HG03354 (cell line): ENCODE measurements around the gene SPATA9.
A peak's percentile ranks its signal among the peaks of the same experiment; 100 is the strongest.

Experiments
- ATAC-seq: cut with Tn5 transposase; IDR thresholded peaks from one replicate; pipeline ENCODE4 v1.9.1; 2021; ENCODE audit warnings: mild to moderate bottlenecking; ENCODE audit not compliant: unreplicated experiment, poor library complexity, severe bottlenecking

SPATA9 gene, protein sequence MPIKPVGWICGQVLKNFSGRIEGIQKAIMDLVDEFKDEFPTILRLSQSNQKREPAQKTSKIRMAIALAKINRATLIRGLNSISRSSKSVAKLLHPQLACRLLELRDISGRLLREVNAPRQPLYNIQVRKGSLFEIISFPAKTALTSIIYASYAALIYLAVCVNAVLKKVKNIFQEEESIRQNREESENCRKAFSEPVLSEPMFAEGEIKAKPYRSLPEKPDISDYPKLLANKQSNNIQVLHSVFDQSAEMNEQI

DNA sequence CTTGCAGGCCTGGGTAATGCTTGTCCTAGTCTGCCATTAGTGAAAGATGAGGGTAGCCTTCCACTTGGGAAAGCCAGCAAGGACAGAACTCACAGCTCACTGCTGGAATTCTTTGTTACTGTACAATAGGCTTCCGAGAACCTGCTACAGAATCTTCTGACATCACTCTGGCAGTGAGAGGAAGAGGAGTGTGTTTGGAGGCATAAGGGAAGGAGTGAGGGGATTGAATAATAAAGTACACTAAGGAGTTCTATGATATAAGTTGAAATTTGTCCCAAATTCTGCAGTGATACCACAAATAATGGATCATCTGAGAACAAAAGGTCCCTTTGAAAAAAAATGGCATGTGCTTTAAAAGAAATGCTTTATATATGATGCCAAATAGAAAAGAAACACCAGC, at the start of gene SPATA9:
SPATA9 (minus strand) TSS at position 101 of the 400 bp plus-strand sequence. CDS start 137 bp downstream, outside the sequence.
- ATAC-seq: no peak

DNA sequence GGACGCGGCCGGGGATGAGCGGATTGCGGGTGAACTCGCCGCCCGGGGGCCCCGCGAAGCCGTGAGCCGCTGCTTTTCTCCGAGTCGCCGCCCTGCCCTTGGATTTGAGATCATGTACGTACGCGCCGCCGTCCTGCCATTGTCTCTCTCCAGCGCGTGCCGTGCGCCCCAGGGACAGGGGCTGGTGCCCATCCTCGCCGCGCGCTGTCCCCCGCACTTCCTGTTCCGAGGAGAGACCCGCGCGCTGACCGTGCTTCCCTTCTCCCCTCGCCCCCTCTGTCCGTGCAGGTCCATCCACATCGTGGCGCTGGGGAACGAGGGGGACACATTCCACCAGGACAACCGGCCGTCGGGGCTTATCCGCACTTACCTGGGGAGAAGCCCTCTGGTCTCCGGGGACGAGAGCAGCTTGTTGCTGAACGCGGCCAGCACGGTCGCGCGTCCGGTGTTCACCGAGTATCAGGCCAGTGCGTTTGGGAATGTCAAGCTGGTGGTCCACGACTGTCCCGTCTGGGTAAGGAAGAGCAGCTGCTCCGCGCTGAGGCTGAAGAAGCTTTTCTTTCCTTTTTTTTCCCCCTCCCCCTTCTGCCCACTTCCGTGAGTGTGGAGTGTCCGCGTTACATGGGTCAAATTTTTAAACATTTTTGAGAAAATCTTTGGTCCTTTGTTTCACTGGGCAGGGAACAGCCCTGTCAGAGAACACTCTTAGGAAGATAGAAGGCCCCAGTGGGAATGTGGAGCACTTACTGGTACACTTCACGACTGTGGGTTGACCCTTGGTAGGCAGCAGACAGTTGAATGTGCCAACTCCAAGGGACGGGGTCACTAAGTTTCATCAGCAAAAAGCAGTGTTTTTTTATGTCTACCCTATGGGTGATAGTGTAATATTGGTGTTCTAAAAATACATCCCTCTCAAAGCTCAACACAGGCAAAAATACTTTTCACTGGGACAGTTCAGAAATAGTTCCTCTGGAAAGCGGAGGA, 49.1 kb upstream of the SPATA9 start:
- peak; percentile 40 for ATAC-seq

DNA sequence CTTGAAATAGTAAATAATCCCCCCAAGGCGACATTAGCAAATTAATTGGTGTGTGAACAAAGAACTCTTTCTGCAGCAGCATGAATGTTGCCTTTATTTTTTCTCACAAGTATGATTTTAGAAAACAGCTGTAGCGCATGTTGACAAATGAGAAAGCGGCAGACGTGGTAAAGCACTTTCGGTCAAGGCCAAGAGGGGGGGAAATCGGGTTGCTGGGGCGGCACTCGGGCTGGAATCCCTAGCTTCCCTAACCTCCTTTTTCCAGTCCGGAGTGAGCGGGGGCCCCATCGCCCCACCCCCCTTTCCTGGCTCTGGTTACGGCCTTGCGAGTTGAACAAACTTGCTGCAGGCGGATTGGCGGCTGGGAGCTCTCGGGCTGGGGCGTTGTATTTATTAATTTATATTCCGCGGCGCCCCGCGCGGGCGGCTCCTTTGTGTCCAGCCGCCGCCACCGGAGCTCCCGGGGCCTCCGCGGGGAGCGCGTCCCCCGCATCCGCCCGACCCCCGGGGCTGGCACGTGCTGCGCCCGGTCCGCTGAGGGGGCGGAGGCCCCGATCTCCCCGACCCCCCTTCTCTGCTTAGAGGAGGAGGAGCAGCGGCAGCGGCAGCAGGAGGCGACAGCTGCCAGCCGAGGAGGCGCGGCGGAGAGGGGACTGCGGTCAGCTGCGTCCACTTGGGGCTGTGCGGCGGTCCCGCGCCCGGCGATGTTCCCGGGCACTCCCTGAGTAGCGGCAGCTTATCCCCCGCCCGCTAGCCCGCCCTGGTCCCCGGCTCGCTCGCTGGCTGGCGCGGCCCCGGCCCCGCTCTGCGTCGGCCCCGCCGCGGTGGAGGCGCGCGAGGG, 48.2 kb upstream of the SPATA9 start, which contains the start of gene RHOBTB3:
RHOBTB3 (plus strand) TSS at position 607 of the 841 bp plus-strand sequence. CDS start 347 bp downstream, outside the sequence.
- ATAC-seq: peak; percentile 58

DNA sequence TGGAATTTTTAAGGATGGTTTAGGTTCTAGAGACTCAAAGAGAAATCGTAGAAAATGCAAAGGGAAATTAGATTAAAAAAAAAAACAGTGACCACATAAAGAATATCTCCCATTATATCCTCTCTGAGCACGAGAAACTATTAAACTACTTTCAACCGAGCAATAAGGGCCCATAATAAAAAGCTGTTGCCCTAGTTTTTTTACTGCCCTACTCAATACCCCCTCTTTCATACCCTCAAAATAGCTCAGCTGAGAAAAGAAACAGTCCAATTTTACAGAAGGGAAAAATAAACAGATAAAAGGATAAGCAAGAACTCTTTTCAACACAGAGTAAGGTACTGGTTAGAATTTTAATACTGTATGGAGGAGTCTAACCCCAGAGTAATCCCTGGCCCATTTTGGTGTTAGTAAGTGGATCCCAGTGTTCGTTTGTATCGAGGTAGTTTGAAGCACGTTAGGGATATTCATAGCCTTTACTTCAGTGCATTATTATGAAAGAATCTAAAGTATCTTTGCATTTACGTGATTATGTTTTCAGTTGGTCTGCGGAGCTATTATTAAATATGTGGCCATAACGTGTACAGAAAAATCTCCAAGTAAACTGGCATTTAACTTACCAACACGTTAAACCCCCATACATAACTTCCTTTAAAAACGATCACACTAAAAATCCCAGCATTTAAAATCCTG, 47.4 kb upstream of the SPATA9 start:
- no peak for ATAC-seq

DNA sequence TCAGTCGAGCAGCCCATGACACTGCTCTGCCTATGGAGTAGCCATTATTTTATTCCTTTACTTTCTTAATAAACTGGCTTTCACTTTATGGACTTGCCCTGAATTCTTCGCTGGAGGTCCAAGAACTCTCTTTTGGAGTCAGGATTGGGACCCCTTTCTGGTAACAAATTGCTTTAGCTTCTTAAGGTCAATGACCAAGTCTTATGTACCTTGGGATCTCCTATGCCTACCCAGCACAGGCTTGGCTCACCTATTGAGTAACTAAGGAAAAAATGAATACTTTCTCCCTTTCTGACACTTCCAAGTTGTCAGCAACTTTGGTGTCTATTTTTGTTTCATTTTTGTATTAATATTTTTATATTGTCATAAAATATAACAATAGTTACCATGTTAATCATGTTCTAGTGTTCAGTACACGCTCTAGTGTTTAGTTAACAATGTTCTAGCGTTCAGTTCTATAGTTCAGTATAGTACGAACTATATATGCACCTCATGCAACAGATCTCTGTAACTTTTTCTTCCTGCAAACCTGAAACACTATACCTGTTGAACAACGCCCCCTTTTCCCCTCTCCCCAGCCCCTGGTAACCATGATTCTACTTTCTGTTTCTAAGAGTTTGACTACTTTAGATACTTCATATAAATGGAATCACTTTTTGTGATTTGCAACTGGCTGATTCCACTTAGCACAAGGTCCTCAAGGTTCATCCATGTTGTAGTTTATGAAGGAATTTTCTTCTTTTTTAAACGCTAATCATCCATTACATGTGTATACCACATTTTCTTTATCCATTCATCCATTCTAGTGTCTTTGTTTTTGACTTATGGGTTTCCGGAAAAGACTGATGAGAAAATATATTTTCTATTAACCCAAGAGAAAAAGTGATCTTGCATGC, 46.6 kb upstream of the SPATA9 start:
- no peak for ATAC-seq

DNA sequence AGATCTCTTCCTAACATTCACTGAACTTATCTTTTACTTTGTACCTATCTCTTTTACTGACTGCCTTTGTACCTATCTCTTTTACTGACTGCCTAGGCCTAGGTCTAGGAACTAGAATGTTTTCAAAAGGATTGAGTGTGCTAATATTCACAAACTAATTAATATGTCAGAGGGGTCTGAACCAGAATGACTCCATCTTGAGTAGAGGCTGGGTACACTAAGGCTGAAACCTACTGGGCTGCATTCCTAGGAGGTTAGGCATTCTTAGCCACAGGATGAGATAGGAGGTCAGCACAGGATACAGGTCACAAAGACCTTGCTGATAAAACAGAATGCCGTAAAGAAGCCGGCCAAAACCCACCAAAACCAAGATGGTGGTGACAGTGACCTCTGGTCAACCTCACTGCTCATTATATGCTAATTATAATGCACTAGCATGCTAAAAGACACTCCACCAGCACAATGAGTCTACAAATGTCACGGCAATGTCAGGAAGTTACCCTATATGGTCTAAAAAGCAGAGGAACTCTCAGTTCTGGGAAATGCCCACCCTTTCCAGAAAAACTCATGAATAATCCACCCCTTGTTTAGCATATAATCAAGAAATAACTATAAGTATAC, 45.8 kb upstream of the SPATA9 start:
- no peak for ATAC-seq

DNA sequence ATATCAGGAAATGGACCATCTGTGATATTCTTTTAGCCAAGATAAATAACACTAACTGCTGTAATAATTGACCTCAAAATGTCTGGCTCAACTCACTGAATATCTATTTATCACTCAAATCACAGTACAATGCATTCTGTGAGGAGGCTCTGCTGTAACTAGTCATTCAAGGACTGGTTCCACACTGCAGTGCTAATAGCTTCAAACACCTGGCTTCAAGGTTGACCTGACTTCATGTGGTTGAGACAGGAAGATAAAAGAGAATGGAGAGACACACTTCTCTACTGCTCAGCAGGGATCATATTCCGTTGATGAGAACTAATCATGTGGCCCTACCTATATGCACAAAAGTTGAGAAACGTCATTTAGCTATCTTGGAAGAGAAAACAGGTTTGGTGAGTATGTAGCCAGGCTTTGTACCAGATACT, 45.0 kb upstream of the SPATA9 start:
- peak; percentile 43 for ATAC-seq

DNA sequence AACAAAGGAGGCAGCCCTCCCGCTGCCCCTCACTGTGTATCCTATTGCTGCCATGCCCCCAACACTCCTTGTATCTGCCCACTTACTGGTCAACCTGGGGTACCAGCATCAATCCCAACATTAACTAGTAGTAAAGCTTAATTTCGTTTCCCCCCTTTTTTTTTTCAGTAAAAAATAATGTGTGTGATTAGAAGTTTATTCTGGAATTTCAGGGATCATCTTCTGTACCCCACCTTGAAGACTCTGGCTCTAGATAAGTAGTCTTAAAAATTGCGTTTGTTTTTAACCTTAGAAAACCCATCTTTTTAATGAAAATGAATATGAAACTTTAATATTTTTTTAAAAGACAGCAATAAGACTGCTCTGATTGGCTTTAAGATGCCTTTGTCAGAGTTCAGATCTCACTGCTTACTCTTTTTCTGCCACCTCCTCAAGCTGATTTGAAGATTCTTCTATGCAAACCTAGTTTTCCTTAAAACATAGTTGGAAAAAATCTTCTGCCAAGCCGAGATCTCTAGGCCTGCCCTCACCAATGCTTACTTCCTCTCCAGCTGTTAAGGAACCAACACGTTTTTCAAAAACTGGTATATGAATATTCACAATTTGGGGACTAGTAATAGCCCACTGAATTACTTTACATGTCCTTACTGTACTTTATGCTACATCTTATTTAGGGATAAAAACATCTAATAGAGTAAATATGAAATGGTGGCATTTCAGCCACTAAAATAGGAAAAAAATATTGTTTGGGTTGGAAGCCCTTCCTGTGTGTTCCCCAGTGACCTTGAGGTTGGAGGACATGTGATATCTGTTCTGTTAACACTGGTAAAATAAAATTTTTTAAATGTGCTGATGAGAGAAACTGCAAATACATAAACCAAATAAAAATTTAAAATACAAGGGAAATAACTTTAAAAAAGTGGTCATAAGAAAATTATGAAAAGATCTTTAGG, 44.3 kb upstream of the SPATA9 start:
- no peak for ATAC-seq

DNA sequence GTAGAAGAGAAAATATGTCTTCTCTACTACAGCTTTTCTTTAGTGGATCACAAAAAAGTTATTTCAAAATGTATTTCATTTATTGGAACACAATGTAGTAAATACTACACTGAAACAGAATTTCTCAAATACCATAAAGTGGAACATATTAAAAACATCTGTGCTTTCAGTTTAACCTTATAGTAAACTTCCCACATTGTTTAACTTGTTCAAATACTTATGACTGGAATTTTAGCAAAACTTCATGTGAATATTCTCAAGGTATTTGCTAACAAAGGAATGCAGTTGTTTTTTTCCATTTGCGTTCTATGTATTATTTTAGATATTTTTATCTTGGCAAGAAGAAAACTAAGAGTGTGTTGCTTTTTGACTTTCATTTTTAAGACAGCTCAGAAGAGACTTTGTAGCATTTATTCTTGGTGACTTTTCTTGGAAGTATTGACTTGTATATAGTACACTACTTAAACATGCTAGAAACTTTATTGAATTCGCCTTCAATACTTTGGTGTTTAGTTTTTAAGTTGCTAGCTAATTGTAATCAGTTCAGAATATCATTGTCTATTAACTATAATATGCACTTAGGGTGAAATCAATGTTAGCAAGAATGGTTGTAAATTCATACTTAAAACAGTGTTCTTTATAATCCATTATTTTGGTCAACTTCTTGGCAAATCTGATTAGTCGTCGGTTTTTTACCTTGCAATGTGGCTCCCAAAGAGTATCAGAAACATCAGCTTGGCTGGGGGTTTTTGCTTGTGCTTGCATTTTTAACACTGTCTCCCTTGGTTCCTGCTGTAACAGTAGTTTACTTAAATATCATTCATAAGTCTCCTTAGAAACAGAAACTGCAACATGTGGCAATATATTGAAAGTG, 43.4 kb upstream of the SPATA9 start:
- ATAC-seq: peak; percentile 39

DNA sequence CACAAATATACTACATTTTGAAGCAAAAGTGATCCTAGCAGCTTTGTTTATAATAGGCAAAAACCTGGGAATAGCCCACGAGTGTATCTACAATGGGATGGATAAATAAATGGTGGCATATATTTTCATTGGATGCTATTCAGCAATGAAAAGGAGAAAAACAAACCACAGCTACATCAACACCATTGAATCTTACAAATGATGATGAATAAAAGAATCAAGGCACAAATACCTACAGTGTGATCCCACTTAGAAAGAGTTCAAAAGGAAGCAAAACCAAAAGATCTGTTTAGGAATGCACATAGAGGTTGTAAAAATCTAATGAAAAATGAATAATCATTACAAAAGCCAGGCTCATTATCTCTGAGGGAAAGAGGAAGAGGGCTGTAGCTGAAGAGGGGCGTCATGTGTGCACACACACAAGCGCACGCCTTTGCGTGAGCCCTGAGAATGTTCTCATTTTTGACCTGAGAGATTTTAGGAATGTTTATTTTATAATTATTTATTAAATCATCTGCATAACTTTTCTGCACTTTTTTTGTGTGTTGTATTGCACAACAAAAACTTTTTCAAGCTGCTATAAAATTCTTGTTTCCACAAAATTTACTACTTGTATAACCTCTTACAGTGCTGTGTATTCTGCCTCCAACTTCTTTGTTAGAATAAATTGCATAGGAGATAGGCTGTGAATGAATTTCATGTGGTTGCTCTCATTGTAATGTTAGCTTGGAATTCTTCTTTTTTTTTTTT, 42.5 kb upstream of the SPATA9 start:
- ATAC-seq: no peak

DNA sequence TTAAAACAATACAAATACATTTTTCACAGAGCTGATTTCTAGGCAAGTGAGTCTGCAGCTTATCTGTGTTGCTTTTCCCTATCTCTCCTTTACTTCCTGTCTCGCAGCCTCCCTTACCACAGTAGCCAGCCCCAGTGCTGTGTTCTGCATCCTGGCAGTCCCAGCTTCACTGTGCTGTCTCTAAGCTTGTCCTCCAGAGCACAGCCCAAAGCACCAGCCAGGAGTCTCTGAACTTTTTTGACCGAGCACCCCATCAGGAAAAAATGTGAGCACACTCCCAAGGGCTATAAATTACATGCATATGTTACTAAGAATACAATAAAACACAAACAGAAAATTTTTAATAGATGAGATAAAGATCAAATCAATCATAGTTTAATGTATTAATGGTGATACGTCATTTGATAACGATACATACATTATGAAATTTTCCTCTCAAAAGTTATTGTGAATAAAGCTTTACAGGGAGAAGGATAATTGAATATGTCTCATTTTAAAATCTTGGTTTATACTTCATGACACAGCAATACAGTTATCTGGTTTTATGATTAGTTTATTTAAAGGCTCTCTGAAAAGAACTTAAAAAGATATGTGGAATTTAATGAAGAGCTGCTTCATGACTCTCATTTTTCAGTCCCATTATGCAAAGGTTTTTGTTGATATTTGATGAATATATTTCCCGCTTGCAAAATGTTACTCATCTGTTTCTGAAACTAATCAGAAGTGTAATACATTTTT, 41.0 kb upstream of the SPATA9 start:
- ATAC-seq: no peak

DNA sequence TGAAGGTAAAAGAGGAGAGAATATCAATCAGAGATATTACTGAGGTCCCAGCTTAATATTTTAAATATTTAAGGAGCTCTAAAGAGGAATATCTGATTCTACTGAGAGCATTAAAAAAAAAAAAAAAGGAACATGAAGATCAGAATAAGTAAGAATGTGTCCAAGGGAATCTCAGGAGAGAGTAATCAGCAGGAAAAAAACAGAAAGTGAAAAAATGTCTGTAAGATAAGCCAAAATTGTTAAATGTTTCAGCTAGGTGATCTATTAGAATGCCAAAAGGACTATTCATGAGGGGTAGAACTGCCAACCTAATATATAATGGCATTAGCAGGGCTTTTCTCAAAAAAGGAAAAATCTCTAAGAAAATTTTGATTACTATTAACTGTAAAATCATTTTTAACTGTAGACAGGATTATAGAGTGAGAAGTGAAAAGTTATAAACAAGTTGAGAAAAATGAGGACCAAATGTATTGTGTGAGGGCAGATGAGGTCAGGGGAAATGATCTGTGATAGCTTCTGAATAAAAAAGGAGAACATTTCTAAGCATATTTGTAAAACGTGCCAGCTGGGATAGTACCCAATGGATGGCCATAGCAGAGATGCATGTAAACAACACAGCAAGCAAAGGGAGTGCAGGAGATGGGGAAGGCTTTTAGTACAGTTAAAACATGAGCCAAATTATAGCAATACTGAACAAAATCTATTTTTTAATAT, 38.9 kb upstream of the SPATA9 start:
- ATAC-seq: no peak

DNA sequence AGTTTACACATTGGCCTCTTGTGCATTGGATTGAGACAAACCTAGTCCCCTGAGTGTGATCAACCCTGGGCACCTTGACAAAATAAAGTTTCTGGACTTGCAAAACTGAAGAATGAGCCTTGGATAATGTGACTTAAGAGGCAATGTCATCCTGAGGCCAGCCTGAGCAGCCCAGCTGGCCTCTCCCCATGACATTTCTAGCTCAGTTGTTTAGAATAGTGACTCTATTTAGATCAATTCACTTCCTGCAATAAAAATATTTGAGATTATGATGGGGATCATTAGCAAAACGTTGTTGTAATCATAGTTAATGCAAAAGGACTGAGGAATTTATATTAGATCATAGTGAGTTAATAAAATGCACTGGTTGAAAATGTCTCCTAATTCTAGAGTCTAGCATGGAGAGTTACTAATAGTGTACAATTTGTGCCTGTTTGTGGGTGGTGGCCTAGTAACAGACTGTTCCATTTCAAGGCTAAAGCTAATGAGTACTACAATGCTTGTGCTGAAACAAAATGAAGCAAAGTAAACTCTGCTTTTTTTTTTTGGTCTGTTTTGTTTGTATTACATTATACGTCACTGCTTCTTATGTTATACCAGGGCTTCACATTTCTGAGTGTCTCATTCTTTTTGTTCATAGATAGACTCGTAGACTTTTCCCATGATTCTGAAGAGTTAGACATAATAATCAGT, 37.4 kb upstream of the SPATA9 start:
- no peak for ATAC-seq
